Ishikawa (cell line): Measurements from ENCODE around the gene STRN3.

Source experiments
- CEBPB ChIP-seq: IDR thresholded peaks from 2 replicates; pipeline ENCODE4 v1.6.1; 2012
- CREB1 ChIP-seq: IDR thresholded peaks from 2 replicates; pipeline ENCODE4 v1.6.1; 2012; ENCODE audit warnings: low read depth
- EGR1 ChIP-seq: IDR thresholded peaks from 2 replicates; pipeline ENCODE4 v1.6.1; 2012
- EP300 ChIP-seq: IDR thresholded peaks from 2 replicates; pipeline ENCODE4 v1.6.1; 2012; ENCODE audit warnings: borderline replicate concordance
- FOXM1 ChIP-seq: IDR thresholded peaks from 2 replicates; pipeline ENCODE4 v1.6.1; 2012; ENCODE audit warnings: low read depth, borderline replicate concordance
- MAX ChIP-seq: IDR thresholded peaks from 2 replicates; pipeline ENCODE4 v1.6.1; 2012
- NFIC ChIP-seq: IDR thresholded peaks from 2 replicates; pipeline ENCODE4 v1.6.1; 2012
- RAD21 ChIP-seq: IDR thresholded peaks from 2 replicates; pipeline ENCODE4 v1.6.1; 2012; ENCODE audit warnings: low read depth
- REST ChIP-seq: IDR thresholded peaks from 2 replicates; pipeline ENCODE4 v1.6.1; 2012; ENCODE audit warnings: low read depth, mild to moderate bottlenecking
- TAF1 ChIP-seq: IDR thresholded peaks from 2 replicates; pipeline ENCODE4 v1.6.1; 2012; ENCODE audit warnings: low read depth, mild to moderate bottlenecking
- TCF12 ChIP-seq: IDR thresholded peaks from 2 replicates; pipeline ENCODE4 v1.6.1; 2012; ENCODE audit warnings: low read depth
- TEAD4 ChIP-seq: IDR thresholded peaks from 2 replicates; pipeline ENCODE4 v1.6.1; 2012
- USF1 ChIP-seq: IDR thresholded peaks from 2 replicates; pipeline ENCODE4 v1.6.1; 2012
- YY1 ChIP-seq: IDR thresholded peaks from 2 replicates; pipeline ENCODE4 v1.6.1; 2012; ENCODE audit warnings: low read depth
- ZBTB7A ChIP-seq: IDR thresholded peaks from 2 replicates; pipeline ENCODE4 v1.6.1; 2012; ENCODE audit warnings: low read depth

Gene STRN3

GRCh38 chr14:30914812-30915211 lies 111.4 kb downstream of the STRN3 start:
- no peak for TF ChIP-seq EP300
- TF ChIP-seq RAD21 = no peak
- TF ChIP-seq USF1 = no peak
- no peak for TF ChIP-seq EGR1
- no peak for TF ChIP-seq ZBTB7A

- TF ChIP-seq USF1 = no peak
- TF ChIP-seq RAD21 = no peak
- TF ChIP-seq TAF1 = no peak
These were observed 117.4 kb downstream of the STRN3 start for GRCh38 chr14:30908826-30909225.

GRCh38 chr14:30907659-30908057 lies 118.5 kb downstream of the STRN3 start:
- TF ChIP-seq FOXM1 (no peak), NFIC (no peak), EGR1 (no peak), CEBPB (no peak), ZBTB7A (no peak), TCF12 (no peak), CREB1 (no peak), USF1 (no peak), EP300 (no peak), MAX (no peak), REST (no peak), TAF1 (no peak), RAD21 (no peak), YY1 (no peak), TEAD4 (no peak)

GRCh38 chr14:30906752-30907658 lies 119.2 kb downstream of the STRN3 start:
- TF ChIP-seq TEAD4 = no peak
- peak; percentile 35; the same call in 1 of the 2 replicates for TF ChIP-seq RAD21

GRCh38 chr14:30903285-30904124 lies 122.7 kb downstream of the STRN3 start:
- TF ChIP-seq EP300 (no peak), NFIC (no peak), TAF1 (no peak), RAD21 (no peak), USF1 (no peak)

GRCh38 chr14:30896435-30896834 lies 129.7 kb downstream of the STRN3 start:
- TF ChIP-seq EGR1 = no peak

GRCh38 chr14:30894923-30895515 lies 131.2 kb downstream of the STRN3 start:
- TF ChIP-seq TEAD4 (no peak), TCF12 (no peak), TAF1 (no peak), USF1 (no peak), RAD21 (no peak), FOXM1 (no peak), NFIC (no peak)
